Right kidney (tissue), 1 donor: ENCODE data around the gene HPGD.

ENCODE experiments used
- DNase-seq: peaks from one replicate; pipeline ENCODE4 v3.0.0-alpha.2; 2016

The HPGD gene

GRCh38 chr4:174479140-174479539, 43.1 kb downstream of the HPGD start:
- no peak for DNase-seq

GRCh38 chr4:174475528-174475927, 46.8 kb downstream of the HPGD start:
- DNase-seq = no peak

DNA sequence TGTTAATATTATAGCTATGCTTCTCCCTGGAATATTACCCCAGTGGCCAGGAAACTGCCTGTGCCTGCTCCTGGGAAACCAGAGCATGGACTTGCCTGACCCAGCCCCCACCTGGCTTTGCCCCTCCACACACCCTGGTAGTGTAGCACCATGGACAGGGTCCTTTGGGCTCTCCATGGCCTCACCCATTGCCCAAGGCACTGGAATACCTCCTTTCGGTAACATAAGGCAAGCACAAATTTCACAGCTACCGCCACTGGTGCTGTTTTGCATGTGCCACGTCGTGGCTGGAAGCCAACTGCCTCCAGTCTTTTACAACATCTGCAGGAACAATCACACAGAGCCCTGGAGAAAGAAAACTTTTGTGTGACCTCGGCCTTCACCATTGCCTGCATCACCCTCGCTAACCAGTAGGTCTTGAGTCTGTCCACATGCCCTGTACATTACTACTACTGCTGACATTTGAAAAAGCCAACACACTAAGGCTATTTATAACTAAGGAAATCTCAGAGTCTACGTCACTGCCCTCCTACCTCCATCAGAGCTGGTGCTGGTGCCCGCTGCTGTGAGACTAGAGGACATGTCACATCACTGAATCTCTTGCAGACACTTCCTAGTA, 47.7 kb downstream of the HPGD start:
- no peak for DNase-seq

- no peak for DNase-seq
Observed at GRCh38 chr4:174467107-174467506, 55.2 kb downstream of the HPGD start.

- no peak for DNase-seq
Observed at GRCh38 chr4:174464949-174465348, 57.3 kb downstream of the HPGD start.

GRCh38 chr4:174461466-174462106, 60.7 kb downstream of the HPGD start:
- peak; percentile 11 for DNase-seq

DNA sequence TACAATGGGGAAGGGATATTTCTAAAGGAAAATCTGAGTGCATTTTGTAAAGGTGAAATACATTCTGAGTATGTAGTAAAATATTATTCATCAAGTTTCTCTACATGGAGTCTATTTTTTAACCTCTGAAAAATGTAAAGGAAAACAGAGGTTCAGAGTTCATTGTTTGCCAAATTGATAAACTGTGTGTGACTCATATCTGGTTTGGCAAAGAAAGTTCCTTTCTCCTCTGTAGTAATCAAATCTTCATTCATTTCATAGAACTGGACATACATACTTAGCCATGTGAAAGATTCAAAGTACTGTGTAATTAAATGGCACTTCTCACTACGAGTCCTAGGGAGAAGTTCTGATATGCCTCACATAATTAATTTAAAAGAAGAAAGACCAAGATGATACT, 61.6 kb downstream of the HPGD start:
- DNase-seq = no peak

GRCh38 chr4:174457468-174457867, 64.8 kb downstream of the HPGD start:
- no peak for DNase-seq

GRCh38 chr4:174454815-174455473, 67.3 kb downstream of the HPGD start:
- DNase-seq = no peak

GRCh38 chr4:174451718-174452296, 70.5 kb downstream of the HPGD start:
- DNase-seq = no peak

- DNase-seq = no peak
Observed at GRCh38 chr4:174450786-174451125, 71.5 kb downstream of the HPGD start.

GRCh38 chr4:174449944-174450785, 72.1 kb downstream of the HPGD start:
- no peak for DNase-seq

DNA sequence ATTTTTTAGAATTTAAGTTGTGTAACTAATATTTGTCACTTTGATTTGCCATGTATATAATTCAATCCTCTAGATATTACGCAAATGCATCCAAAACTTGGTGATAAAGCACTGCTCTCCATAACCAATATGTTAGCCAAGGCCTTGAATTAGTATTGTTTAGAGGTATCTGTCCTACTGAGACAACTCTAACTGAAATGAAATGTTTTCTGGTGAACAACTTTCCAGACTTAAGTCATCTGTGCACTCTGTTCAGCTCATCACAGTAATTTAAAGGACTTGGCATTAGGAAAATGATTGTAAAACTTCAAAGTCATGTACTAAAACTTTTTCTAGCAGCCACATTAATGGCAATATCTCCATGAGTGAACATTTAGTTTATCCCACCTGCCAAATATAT, 73.1 kb downstream of the HPGD start:
- no peak for DNase-seq

DNA sequence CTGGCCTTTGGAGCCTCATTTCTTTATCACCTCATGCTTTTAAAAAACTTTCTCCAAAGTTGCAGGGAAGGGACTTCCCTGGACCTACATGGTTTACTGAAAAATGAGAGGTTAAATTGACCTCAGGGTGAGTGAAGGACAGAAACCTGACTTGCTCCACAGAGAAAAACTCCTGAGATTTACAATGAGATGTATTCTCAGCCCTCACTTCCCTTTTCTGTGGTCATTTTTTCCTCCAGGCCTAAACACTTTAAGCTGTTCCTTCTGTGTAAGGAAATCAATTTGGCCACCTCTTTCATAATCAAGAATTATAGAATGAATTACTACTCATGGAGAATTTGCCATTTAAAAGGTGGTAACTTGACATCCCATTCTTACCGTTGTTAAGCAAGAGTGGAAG, 77.9 kb downstream of the HPGD start:
- DNase-seq = no peak
